ENCODE results near the gene ENO3.

DNA sequence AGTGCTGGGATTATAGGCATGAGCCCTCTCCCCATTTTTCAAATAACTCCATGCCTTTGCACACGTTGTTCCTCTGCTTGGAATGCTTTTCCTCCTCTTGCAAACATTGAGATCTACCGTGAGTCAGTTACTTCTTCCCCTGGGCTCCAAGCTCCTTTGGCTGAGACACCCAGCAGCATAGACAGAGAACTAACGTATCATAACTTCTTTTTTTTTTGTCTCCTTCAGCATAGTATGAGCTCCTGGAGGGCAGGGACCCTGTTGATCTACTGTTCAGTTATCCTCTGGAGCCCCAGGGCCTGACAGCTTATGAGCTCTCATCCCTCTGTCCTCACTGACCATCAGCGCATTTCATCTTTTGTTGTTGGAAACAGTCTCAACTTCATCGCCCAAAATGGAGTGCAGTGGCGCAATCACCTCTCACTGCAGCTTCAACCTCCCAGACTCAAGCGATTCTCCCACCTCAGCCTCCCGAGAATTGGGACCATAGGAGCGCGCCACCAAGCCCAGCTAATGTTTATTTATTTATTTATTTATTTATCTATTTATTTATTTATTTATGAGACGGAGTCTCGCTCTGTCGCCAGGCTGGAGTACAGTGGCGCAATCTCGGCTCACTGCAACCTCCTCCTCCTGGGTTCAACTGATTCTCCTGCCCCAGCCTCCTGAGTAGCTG lies 14.5 kb downstream of the ENO3 start:
- TF ChIP-seq, protein P1, sequence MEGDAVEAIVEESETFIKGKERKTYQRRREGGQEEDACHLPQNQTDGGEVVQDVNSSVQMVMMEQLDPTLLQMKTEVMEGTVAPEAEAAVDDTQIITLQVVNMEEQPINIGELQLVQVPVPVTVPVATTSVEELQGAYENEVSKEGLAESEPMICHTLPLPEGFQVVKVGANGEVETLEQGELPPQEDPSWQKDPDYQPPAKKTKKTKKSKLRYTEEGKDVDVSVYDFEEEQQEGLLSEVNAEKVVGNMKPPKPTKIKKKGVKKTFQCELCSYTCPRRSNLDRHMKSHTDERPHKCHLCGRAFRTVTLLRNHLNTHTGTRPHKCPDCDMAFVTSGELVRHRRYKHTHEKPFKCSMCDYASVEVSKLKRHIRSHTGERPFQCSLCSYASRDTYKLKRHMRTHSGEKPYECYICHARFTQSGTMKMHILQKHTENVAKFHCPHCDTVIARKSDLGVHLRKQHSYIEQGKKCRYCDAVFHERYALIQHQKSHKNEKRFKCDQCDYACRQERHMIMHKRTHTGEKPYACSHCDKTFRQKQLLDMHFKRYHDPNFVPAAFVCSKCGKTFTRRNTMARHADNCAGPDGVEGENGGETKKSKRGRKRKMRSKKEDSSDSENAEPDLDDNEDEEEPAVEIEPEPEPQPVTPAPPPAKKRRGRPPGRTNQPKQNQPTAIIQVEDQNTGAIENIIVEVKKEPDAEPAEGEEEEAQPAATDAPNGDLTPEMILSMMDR (IDR thresholded peaks at IDR 0.05): no peak
- TF ChIP-seq EP300 (IDR thresholded peaks at IDR 0.05) (no peak), POLR2A (IDR thresholded peaks at IDR 0.05) (no peak)

All from suprapubic skin (tissue), 3 donors.